Neuronal stem cell (in vitro differentiated cells): ENCODE results near the gene ZNF747.

Experiments
- DNase-seq: peaks from one replicate; pipeline ENCODE4 v3.0.0-alpha.2; 2013; ENCODE audit warnings: low spot score
- H2AFZ ChIP-seq: one replicate; pipeline ENCODE4 v1.6.1; 2013; ENCODE audit warnings: mild to moderate bottlenecking, low read length, inconsistent platforms
- H2AK5ac ChIP-seq: 2 replicates; pipeline ENCODE4 v1.6.1; 2013; ENCODE audit warnings: low read depth, mild to moderate bottlenecking, inconsistent platforms, low read length, moderate library complexity, mixed read lengths
- H2BK120ac ChIP-seq: 2 replicates; pipeline ENCODE4 v1.6.1; 2013; ENCODE audit warnings: low read depth, mild to moderate bottlenecking, inconsistent platforms, low read length, moderate library complexity, mixed read lengths
- H2BK12ac ChIP-seq: one replicate; pipeline ENCODE4 v1.6.1; 2013; ENCODE audit warnings: low read length, inconsistent platforms
- H2BK15ac ChIP-seq: 2 replicates; pipeline ENCODE4 v1.6.1; 2013; ENCODE audit warnings: mild to moderate bottlenecking, low read length, inconsistent platforms, mixed read lengths
- H2BK5ac ChIP-seq: one replicate; pipeline ENCODE4 v1.6.1; 2013; ENCODE audit warnings: inconsistent platforms, mild to moderate bottlenecking, low read length, moderate library complexity
- H3K14ac ChIP-seq: one replicate; pipeline ENCODE4 v1.6.1; 2013; ENCODE audit warnings: low read length, inconsistent platforms
- H3K18ac ChIP-seq: 2 replicates; pipeline ENCODE4 v1.6.1; 2013; ENCODE audit warnings: low read length, inconsistent platforms
- H3K23ac ChIP-seq: 2 replicates; pipeline ENCODE4 v1.6.1; 2013; ENCODE audit warnings: low read depth, mild to moderate bottlenecking, mixed read lengths, low read length, inconsistent platforms; ENCODE audit not compliant: poor library complexity
- H3K27ac ChIP-seq: replicated peaks from 3 replicates; pipeline ENCODE4 v1.5.1; 2013; ENCODE audit warnings: low read length, inconsistent platforms
- H3K27me3 ChIP-seq, 3 experiments: 2 replicates each; pipeline ENCODE4 v1.6.1; 2013; ENCODE audit warnings: low read length in 3 of 3, mild to moderate bottlenecking in 2 of 3, inconsistent platforms in 1 of 3, low read depth in 1 of 3, mixed read lengths in 1 of 3, moderate library complexity in 1 of 3; ENCODE audit not compliant: control insufficient read depth in 3 of 3, insufficient read depth in 3 of 3
- H3K36me3 ChIP-seq, 2 donors: replicated peaks in 1 of 2; 2 replicates each; pipeline ENCODE4 v1.6.1; 2013; ENCODE audit warnings: low read length in 2 of 2; ENCODE audit not compliant: control insufficient read depth in 2 of 2, insufficient read depth in 2 of 2
- H3K4ac ChIP-seq: 2 replicates; pipeline ENCODE4 v1.6.1; 2013; ENCODE audit warnings: inconsistent platforms, mild to moderate bottlenecking, low read length, moderate library complexity
- H3K4me1 ChIP-seq, 2 donors: 1 replicate in 1 of 2; 2 replicates in 1 of 2; pipeline ENCODE4 v1.6.1; 2013; ENCODE audit warnings: low read length in 2 of 2, low read depth in 1 of 2; ENCODE audit not compliant: control insufficient read depth in 2 of 2, insufficient read depth in 1 of 2
- H3K4me2 ChIP-seq: one replicate; pipeline ENCODE4 v1.6.1; 2013; ENCODE audit warnings: mild to moderate bottlenecking, low read length, inconsistent platforms; ENCODE audit not compliant: insufficient read depth, poor library complexity, severe bottlenecking
- H3K4me3 ChIP-seq, 2 donors: 2 replicates each; pipeline ENCODE4 v1.5.1; 2013; ENCODE audit warnings: low read length in 2 of 2, mild to moderate bottlenecking in 2 of 2, inconsistent platforms in 1 of 2, moderate library complexity in 1 of 2
- H3K79me1 ChIP-seq: one replicate; pipeline ENCODE4 v1.6.1; 2013; ENCODE audit warnings: low read depth, mild to moderate bottlenecking, inconsistent platforms, low read length, moderate library complexity
- H3K9ac ChIP-seq: one replicate; pipeline ENCODE4 v1.6.1; 2013; ENCODE audit warnings: mild to moderate bottlenecking, low read depth, low read length, inconsistent platforms; ENCODE audit not compliant: poor library complexity
- H3K9me3 ChIP-seq, 2 donors: replicated peaks in 1 of 2; 2 replicates each; pipeline versions ENCODE3 to v1.6.1; 2013; ENCODE audit warnings: low read length in 2 of 2, mild to moderate bottlenecking in 2 of 2, inconsistent platforms in 1 of 2, low read depth in 1 of 2, mixed read lengths in 1 of 2, moderate library complexity in 1 of 2; ENCODE audit not compliant: control insufficient read depth in 2 of 2, insufficient read depth in 1 of 2
- H4K8ac ChIP-seq: one replicate; pipeline ENCODE4 v1.6.1; 2013; ENCODE audit warnings: low read depth, mild to moderate bottlenecking, inconsistent platforms, low read length, moderate library complexity
- H4K91ac ChIP-seq: one replicate; pipeline ENCODE4 v1.6.1; 2013; ENCODE audit warnings: low read length, low read depth, mild to moderate bottlenecking, inconsistent platforms; ENCODE audit not compliant: poor library complexity
- WGBS, 2 donors: extraction: QIAGEN DNeasy Blood & Tissue Kit; methylation state at CpG; one replicate each; pipeline ENCODE4 v1.1.7; 2013; ENCODE audit warnings: missing lambda C conversion rate in 2 of 2, mixed read lengths in 1 of 2; ENCODE audit not compliant: insufficient read length in 2 of 2, insufficient replicate concordance in 1 of 2; ENCODE audit errors: extremely low coverage in 2 of 2; 5-methylcytosine and 5-hydroxymethylcytosine counted together

The ZNF747 gene

DNA sequence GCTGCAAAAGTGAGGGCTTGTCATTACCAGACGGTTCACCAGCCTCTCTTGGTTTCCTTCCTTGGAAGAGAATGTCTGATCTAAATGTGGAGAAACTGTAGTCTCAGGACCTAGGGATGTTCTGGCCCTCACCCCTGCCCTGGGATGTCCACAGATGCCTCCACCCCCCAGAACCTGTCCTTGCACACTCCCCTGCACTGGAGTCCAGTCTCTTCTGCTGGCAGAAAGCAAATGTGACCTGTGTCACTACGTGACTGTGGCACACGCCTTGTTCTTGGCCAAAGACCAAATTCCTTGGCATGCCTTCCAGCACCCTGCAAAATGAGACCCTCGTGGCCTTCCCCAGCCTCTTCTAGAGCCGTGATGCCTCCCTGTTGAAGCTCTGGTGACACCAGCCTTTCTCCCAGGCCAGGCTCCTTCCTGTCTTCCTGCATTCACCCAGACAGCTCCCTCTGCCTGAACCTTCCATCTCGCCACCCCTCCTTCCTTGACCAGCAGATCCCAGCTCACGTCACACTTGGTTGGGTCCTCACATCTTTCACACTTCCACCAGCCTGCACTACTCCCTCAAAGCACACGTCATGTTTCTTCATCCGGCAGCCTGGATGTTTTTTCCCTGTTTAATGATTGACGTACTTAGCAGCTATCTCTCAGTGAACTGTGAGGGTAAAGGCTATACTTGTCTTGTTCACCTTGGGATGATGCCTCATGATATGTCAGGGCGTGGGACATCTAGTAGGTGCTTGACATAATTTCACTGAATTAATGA, 12.6 kb downstream of the ZNF747 start:
- H3K4me3 ChIP-seq = peak overlapping the region in 1 of 2 donors; percentile 33

GRCh38 chr16:30521476-30521872, 13.2 kb downstream of the ZNF747 start:
- Histone ChIP-seq H3K9ac (no peak overlapping the region), H3K27ac (no peak overlapping the region), H3K4me2 (no peak overlapping the region), H2BK5ac (no peak overlapping the region), H2BK120ac (no peak overlapping the region), H3K4me3 (no peak overlapping the region), H2AFZ (no peak overlapping the region), H3K14ac (peak overlapping the region; percentile 23), H3K4me1 (peaks cover 0 to 1% of the 10 kb centered on the region in 2 donors), H2BK15ac (peak overlapping the region; percentile 39), H3K27me3 (no peaks in the 10 kb centered on the region), H2BK12ac (no peak overlapping the region), H4K8ac (no peak overlapping the region), H4K91ac (no peak overlapping the region), H3K79me1 (peaks cover 11% of the 10 kb centered on the region), H3K18ac (no peak overlapping the region), H3K23ac (no peak overlapping the region), H3K4ac (no peak overlapping the region), H2AK5ac (peak overlapping the region; percentile 63), H3K9me3 (no peaks in the 10 kb centered on the region), H3K36me3 (peaks cover 10 to 16% of the 10 kb centered on the region in 2 donors)
- DNase-seq = no peak
- no CpG with 5 or more reads among the region's 7 CpGs for WGBS, 2 donors

More for the DNA sequence above, 12.6 kb downstream of the ZNF747 start:
- Histone ChIP-seq H3K9me3 (no peaks in the 10 kb centered on the region), H2BK5ac (no peak overlapping the region), H3K4ac (no peak overlapping the region), H4K91ac (no peak overlapping the region), H3K79me1 (peaks cover 11% of the 10 kb centered on the region), H2AK5ac (no peak overlapping the region), H3K27ac (no peak overlapping the region), H3K9ac (no peak overlapping the region), H3K36me3 (peaks cover 10 to 16% of the 10 kb centered on the region in 2 donors), H2BK12ac (no peak overlapping the region), H2BK120ac (no peak overlapping the region), H3K18ac (no peak overlapping the region), H4K8ac (no peak overlapping the region), H3K14ac (peak overlapping the region; percentile 23), H2AFZ (no peak overlapping the region), H3K23ac (no peak overlapping the region), H3K27me3 (no peaks in the 10 kb centered on the region), H3K4me1 (peaks cover 0 to 1% of the 10 kb centered on the region in 2 donors), H2BK15ac (peak overlapping the region; percentile 39), H3K4me2 (no peak overlapping the region)
- no CpG with 5 or more reads among the region's 11 CpGs for WGBS, 2 donors
- DNase-seq = no peak

GRCh38 chr16:30519120-30520049, 15.3 kb downstream of the ZNF747 start:
- Histone ChIP-seq H2BK120ac (no peak overlapping the region), H3K9ac (no peak overlapping the region), H2BK12ac (peak overlapping the region; percentile 41), H3K4me2 (no peak overlapping the region), H3K18ac (no peak overlapping the region), H4K8ac (no peak overlapping the region), H3K4me3 (no peak overlapping the region), H3K14ac (no peak overlapping the region), H3K4ac (no peak overlapping the region), H3K4me1 (no peaks in the 10 kb centered on the region), H3K27ac (no peak overlapping the region), H3K79me1 (peaks cover 2% of the 10 kb centered on the region), H2BK5ac (peak overlapping the region; percentile 48), H2AK5ac (peak overlapping the region; percentile 70), H4K91ac (peak overlapping the region; percentile 30), H2BK15ac (peak overlapping the region; percentile 55), H3K36me3 (peaks cover under 1 to 2% of the 10 kb centered on the region in 2 donors), H3K9me3 (no peaks in the 10 kb centered on the region), H2AFZ (peak overlapping the region; percentile 15), H3K23ac (peak overlapping the region; percentile 43), H3K27me3 (no peaks in the 10 kb centered on the region)
- no CpG with 5 or more reads among the region's 20 CpGs for WGBS, 2 donors
- DNase-seq = no peak

GRCh38 chr16:30518552-30518951, 16.1 kb downstream of the ZNF747 start:
- Histone ChIP-seq H4K8ac (no peak overlapping the region), H2BK15ac (peak overlapping the region; percentile 24), H3K27ac (no peak overlapping the region), H3K23ac (peak overlapping the region; percentile 65), H2BK120ac (no peak overlapping the region), H3K4me1 (no peaks in the 10 kb centered on the region), H3K36me3 (no peaks in the 10 kb centered on the region), H3K14ac (no peak overlapping the region), H2BK5ac (peak overlapping the region; percentile 53), H3K27me3 (no peaks in the 10 kb centered on the region), H3K4ac (no peak overlapping the region), H3K4me3 (no peak overlapping the region), H2BK12ac (no peak overlapping the region), H3K9ac (no peak overlapping the region), H3K18ac (no peak overlapping the region), H3K9me3 (no peaks in the 10 kb centered on the region), H3K79me1 (no peaks in the 10 kb centered on the region), H4K91ac (no peak overlapping the region), H2AK5ac (no peak overlapping the region), H2AFZ (no peak overlapping the region), H3K4me2 (no peak overlapping the region)
- no CpG with 5 or more reads among the region's 10 CpGs for WGBS, 2 donors
- no peak for DNase-seq
